ENCODE data around the gene PLXNA2.

DNA sequence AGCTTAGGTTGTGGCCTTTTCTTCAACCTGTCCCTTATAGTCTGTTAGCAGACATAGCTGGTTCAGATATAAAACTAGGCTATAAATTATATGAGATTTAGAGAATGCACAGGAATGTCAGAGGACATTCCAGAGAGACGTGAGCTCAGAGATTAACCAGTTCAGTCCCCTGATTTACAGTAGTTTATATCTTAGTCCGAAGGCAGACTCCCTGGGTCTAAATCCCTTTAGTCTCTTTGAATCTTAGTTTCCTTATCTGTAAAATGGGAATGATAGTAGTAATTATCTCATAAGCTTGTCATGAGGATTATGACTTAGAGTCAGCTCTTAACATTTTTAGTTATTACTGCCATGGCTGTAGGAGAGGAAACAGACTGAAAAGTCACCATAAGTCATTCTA lies 45.5 kb upstream of the PLXNA2 start:
- TF ChIP-seq, protein P1, sequence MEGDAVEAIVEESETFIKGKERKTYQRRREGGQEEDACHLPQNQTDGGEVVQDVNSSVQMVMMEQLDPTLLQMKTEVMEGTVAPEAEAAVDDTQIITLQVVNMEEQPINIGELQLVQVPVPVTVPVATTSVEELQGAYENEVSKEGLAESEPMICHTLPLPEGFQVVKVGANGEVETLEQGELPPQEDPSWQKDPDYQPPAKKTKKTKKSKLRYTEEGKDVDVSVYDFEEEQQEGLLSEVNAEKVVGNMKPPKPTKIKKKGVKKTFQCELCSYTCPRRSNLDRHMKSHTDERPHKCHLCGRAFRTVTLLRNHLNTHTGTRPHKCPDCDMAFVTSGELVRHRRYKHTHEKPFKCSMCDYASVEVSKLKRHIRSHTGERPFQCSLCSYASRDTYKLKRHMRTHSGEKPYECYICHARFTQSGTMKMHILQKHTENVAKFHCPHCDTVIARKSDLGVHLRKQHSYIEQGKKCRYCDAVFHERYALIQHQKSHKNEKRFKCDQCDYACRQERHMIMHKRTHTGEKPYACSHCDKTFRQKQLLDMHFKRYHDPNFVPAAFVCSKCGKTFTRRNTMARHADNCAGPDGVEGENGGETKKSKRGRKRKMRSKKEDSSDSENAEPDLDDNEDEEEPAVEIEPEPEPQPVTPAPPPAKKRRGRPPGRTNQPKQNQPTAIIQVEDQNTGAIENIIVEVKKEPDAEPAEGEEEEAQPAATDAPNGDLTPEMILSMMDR (IDR thresholded peaks at IDR 0.05 in 2 of 3, conservative IDR thresholded peaks at IDR 0.05 in 1 of 3; ENCODE audit: borderline replicate concordance in 1 of 3, insufficient read depth in 1 of 3, low read depth in 2 of 3, low read length in 2 of 3): no peak
- TF ChIP-seq EZH2phosphoT487 (IDR thresholded peaks at IDR 0.05; ENCODE audit: borderline replicate concordance) (no peak), ELF1 (IDR thresholded peaks at IDR 0.05; ENCODE audit: borderline replicate concordance, low read depth) (no peak)

All from HCT116 (cell line).